Natural killer cell treated with Interleukin-12 subunit alpha and Interleukin-12 subunit beta and Interleukin-15 and Interleukin-18, amount 100 ng/mL, for 72 hours (primary cell): ENCODE data around the gene CAMK2N2. TPM values are rescaled to one million over a fixed set of nuclear protein-coding genes. Genes with fewer than 3 reads are reported as not detected.

Experiments used
- ATAC-seq, 2 donors: fragments of 150-1000 bp; cut with Tn5 transposase in 1 of 2; sonication (Bioruptor Pico), chemical (Tn5 transposase) in 1 of 2; 2 replicates each; pipeline ENCODE4 v1.10.0; 2021
- DNase-seq: peaks from one replicate; pipeline ENCODE4 v3.0.0; 2022; ENCODE audit warnings: low spot score
- H3K27ac Mint-ChIP-seq, 2 donors: 1 replicate in 1 of 2; 2 replicates in 1 of 2; pipeline ENCODE4 v1.8.0; 2022; ENCODE audit warnings: mixed read lengths in 2 of 2, mild to moderate bottlenecking in 1 of 2, moderate library complexity in 1 of 2
- H3K27me3 Mint-ChIP-seq, 2 donors: 1 replicate in 1 of 2; 2 replicates in 1 of 2; pipeline ENCODE4 v1.8.0; 2022; ENCODE audit warnings: mixed read lengths in 2 of 2
- H3K36me3 Mint-ChIP-seq: one replicate; pipeline ENCODE4 v1.8.0; 2022; ENCODE audit warnings: mixed read lengths
- H3K4me1 Mint-ChIP-seq, 2 donors: 1 replicate in 1 of 2; 2 replicates in 1 of 2; pipeline ENCODE4 v1.8.0; 2022; ENCODE audit warnings: low read depth in 2 of 2, mixed read lengths in 2 of 2, mild to moderate bottlenecking in 1 of 2
- H3K4me3 Mint-ChIP-seq: one replicate; pipeline ENCODE4 v1.8.0; 2022; ENCODE audit warnings: mixed read lengths
- H3K9me3 Mint-ChIP-seq: 2 replicates; pipeline ENCODE4 v1.8.0; 2022; ENCODE audit warnings: mixed read lengths
- total RNA-seq, 2 donors: library from RNA; stranded (reverse); gene quantifications; one replicate each; pipeline ENCODE4 v1.2.3, GENCODE V29; 2022

The CAMK2N2 gene
- total RNA-seq, result 1 to 10 TPM in 1 of 2 donors, under 1 TPM in 1; 0.53 to 1.2 TPM

GRCh38 chr3:184261270-184261853 lies at the start of gene CAMK2N2:
TSS of gene CAMK2N2 (minus strand) at chr3:184261553. CDS start at chr3:184261285, 268 bp downstream.
- DNase-seq, result peak; percentile 84
- no peaks in the 10 kb centered on the region for H3K36me3 Mint-ChIP-seq
- peak within 1 kb of the TSS; percentile 90 for H3K4me3 Mint-ChIP-seq
- H3K9me3 Mint-ChIP-seq, result no peaks in the 10 kb centered on the region
- peaks cover 0 to 12% of the 10 kb centered on the region in 2 donors for H3K27me3 Mint-ChIP-seq
- peak within 1 kb of the TSS; percentile 47 to 76 for H3K27ac Mint-ChIP-seq
- peaks cover 19 to 23% of the 10 kb centered on the region in 2 donors for H3K4me1 Mint-ChIP-seq
- peak; percentile 82 to 89 for ATAC-seq

GRCh38 chr3:184308744-184309143 lies 47.4 kb upstream of the CAMK2N2 start:
- Mint-ChIP-seq H3K27me3 (no peaks in the 10 kb centered on the region), H3K4me1 (peaks cover 0 to 2% of the 10 kb centered on the region in 2 donors), H3K36me3 (peaks cover 34% of the 10 kb centered on the region), H3K4me3 (no peak overlapping the region), H3K9me3 (no peaks in the 10 kb centered on the region), H3K27ac (no peak overlapping the region)
- DNase-seq, result no peak
- no peak for ATAC-seq

- no peak for ATAC-seq
- Mint-ChIP-seq H3K27ac (no peak overlapping the region), H3K27me3 (no peaks in the 10 kb centered on the region), H3K4me3 (no peak overlapping the region), H3K4me1 (peaks cover 0 to 2% of the 10 kb centered on the region in 2 donors), H3K36me3 (peaks cover 40% of the 10 kb centered on the region), H3K9me3 (no peaks in the 10 kb centered on the region)
- no peak for DNase-seq
Observed at GRCh38 chr3:184307915-184308314, 46.6 kb upstream of the CAMK2N2 start.

GRCh38 chr3:184306341-184306972 lies 45.1 kb upstream of the CAMK2N2 start:
- Mint-ChIP-seq H3K4me3 (no peak overlapping the region), H3K4me1 (peaks cover 4 to 10% of the 10 kb centered on the region in 2 donors), H3K27me3 (no peaks in the 10 kb centered on the region), H3K36me3 (peaks cover 50% of the 10 kb centered on the region), H3K9me3 (no peaks in the 10 kb centered on the region), H3K27ac (no peak overlapping the region)
- ATAC-seq (no peak), DNase-seq (no peak)

GRCh38 chr3:184305577-184305976 lies 44.2 kb upstream of the CAMK2N2 start:
- H3K27ac Mint-ChIP-seq, result no peak overlapping the region
- peaks cover 10 to 15% of the 10 kb centered on the region in 2 donors for H3K4me1 Mint-ChIP-seq
- H3K9me3 Mint-ChIP-seq, result no peaks in the 10 kb centered on the region
- ATAC-seq (no peak), DNase-seq (no peak)
- H3K36me3 Mint-ChIP-seq, result peaks cover 51% of the 10 kb centered on the region
- no peaks in the 10 kb centered on the region for H3K27me3 Mint-ChIP-seq
- no peak overlapping the region for H3K4me3 Mint-ChIP-seq

- Mint-ChIP-seq H3K27ac (peak overlapping the region; percentile 61 to 94), H3K36me3 (peaks cover 24% of the 10 kb centered on the region)
Observed at GRCh38 chr3:184300378-184300720, 39.0 kb upstream of the CAMK2N2 start.

GRCh38 chr3:184299488-184300377 lies 38.4 kb upstream of the CAMK2N2 start:
- no peaks in the 10 kb centered on the region for H3K27me3 Mint-ChIP-seq
- H3K4me1 Mint-ChIP-seq, result peaks cover 26 to 29% of the 10 kb centered on the region in 2 donors
- H3K4me3 Mint-ChIP-seq, result peak overlapping the region; percentile 96
- DNase-seq, result no peak
- peak overlapping the region; percentile 61 to 94 for H3K27ac Mint-ChIP-seq
- no peak for ATAC-seq
- no peaks in the 10 kb centered on the region for H3K9me3 Mint-ChIP-seq
- H3K36me3 Mint-ChIP-seq, result peaks cover 24% of the 10 kb centered on the region

More at GRCh38 chr3:184300378-184300720, 39.0 kb upstream of the CAMK2N2 start:
- DNase-seq, result no peak
- Mint-ChIP-seq H3K27me3 (no peaks in the 10 kb centered on the region), H3K4me1 (peaks cover 26 to 29% of the 10 kb centered on the region in 2 donors), H3K4me3 (peak overlapping the region; percentile 96), H3K9me3 (no peaks in the 10 kb centered on the region)
- ATAC-seq, result no peak

GRCh38 chr3:184298759-184299487 lies 37.6 kb upstream of the CAMK2N2 start, which contains the start of gene PSMD2:
TSS of gene PSMD2 (plus strand) at chr3:184299241. CDS start at chr3:184299267, 26 bp downstream.
- ATAC-seq (peak; percentile 98 to 99), DNase-seq (peak; percentile 98)
- Mint-ChIP-seq H3K36me3 (peaks cover 19% of the 10 kb centered on the region), H3K27me3 (peaks cover 0 to under 1% of the 10 kb centered on the region in 2 donors), H3K9me3 (no peaks in the 10 kb centered on the region), H3K4me3 (peak within 1 kb of the TSS; percentile 96), H3K4me1 (peaks cover 26 to 27% of the 10 kb centered on the region in 2 donors), H3K27ac (peak within 1 kb of the TSS; percentile 61 to 94)

GRCh38 chr3:184296616-184297015 lies 35.3 kb upstream of the CAMK2N2 start:
- peak overlapping the region; percentile 39 for H3K4me3 Mint-ChIP-seq
- ATAC-seq, result no peak
- no peak overlapping the region for H3K27ac Mint-ChIP-seq
- H3K36me3 Mint-ChIP-seq, result peaks cover 3% of the 10 kb centered on the region
- H3K9me3 Mint-ChIP-seq, result no peaks in the 10 kb centered on the region
- DNase-seq, result no peak
- H3K4me1 Mint-ChIP-seq, result peaks cover 20 to 23% of the 10 kb centered on the region in 2 donors
- H3K27me3 Mint-ChIP-seq, result peaks cover 0 to 2% of the 10 kb centered on the region in 2 donors

GRCh38 chr3:184295771-184296170 lies 34.4 kb upstream of the CAMK2N2 start:
- DNase-seq (no peak), ATAC-seq (no peak)
- H3K4me3 Mint-ChIP-seq, result no peak overlapping the region
- no peaks in the 10 kb centered on the region for H3K9me3 Mint-ChIP-seq
- no peaks in the 10 kb centered on the region for H3K36me3 Mint-ChIP-seq
- H3K27ac Mint-ChIP-seq, result no peak overlapping the region
- H3K27me3 Mint-ChIP-seq, result peaks cover 0 to 2% of the 10 kb centered on the region in 2 donors
- peaks cover 17 to 18% of the 10 kb centered on the region in 2 donors for H3K4me1 Mint-ChIP-seq

- Mint-ChIP-seq H3K27ac (no peak overlapping the region), H3K4me3 (no peak overlapping the region), H3K27me3 (peaks cover 0 to 2% of the 10 kb centered on the region in 2 donors), H3K9me3 (no peaks in the 10 kb centered on the region), H3K4me1 (no peaks in the 10 kb centered on the region), H3K36me3 (no peaks in the 10 kb centered on the region)
- peak in 1 of 2 donors; percentile 14 for ATAC-seq
- no peak for DNase-seq
Observed at GRCh38 chr3:184291738-184292445, 30.5 kb upstream of the CAMK2N2 start.

- Mint-ChIP-seq H3K36me3 (no peaks in the 10 kb centered on the region), H3K9me3 (no peaks in the 10 kb centered on the region), H3K27ac (no peak overlapping the region), H3K4me1 (no peaks in the 10 kb centered on the region), H3K27me3 (peaks cover 4% of the 10 kb centered on the region in 2 donors), H3K4me3 (no peak overlapping the region)
- ATAC-seq, result no peak
- no peak for DNase-seq
Observed at GRCh38 chr3:184291044-184291737, 29.8 kb upstream of the CAMK2N2 start.
